Left lung (tissue), 10 donors: ENCODE results near the gene NCEH1. TPM values are rescaled to one million over a fixed set of nuclear protein-coding genes. Genes with fewer than 3 reads are reported as not detected.

ENCODE experiments used
- ATAC-seq: fragments of 200-7000 bp; cut with Tn5 transposase; one replicate; pipeline ENCODE4 v1.9.1; 2020; ENCODE audit warnings: moderate library complexity
- DNase-seq, 4 donors: peaks; one replicate each; pipeline ENCODE4 v3.0.0-alpha.2; 2013 to 2020
- H3K27ac ChIP-seq, 2 donors: fragments of 200-600 bp; sonication (generic) in 1 of 2; one replicate each; pipeline versions ENCODE4 v1.5.0 to v1.8.0; 2020 to 2021
- H3K27me3 ChIP-seq, 2 donors: fragments of 200-600 bp; sonication (generic) in 1 of 2; one replicate each; pipeline versions ENCODE4 v1.5.0 to v1.8.0; 2020 to 2021
- H3K36me3 ChIP-seq, 2 donors: fragments of 200-600 bp; sonication (generic) in 1 of 2; one replicate each; pipeline versions ENCODE4 v1.5.0 to v1.8.0; 2020 to 2021
- H3K4me1 ChIP-seq, 2 donors: fragments of 200-600 bp; one replicate each; pipeline ENCODE4 v1.8.0; 2021
- H3K4me3 ChIP-seq, 2 donors: fragments of 200-600 bp; sonication (generic) in 1 of 2; one replicate each; pipeline versions ENCODE4 v1.5.0 to v1.8.0; 2020 to 2021; ENCODE audit warnings: mild to moderate bottlenecking in 1 of 2
- H3K9me3 ChIP-seq, 2 donors: fragments of 200-600 bp; sonication (generic) in 1 of 2; one replicate each; pipeline versions ENCODE4 v1.5.0 to v1.8.0; 2020 to 2021
- intact Hi-C, 2 donors: fragments of 100-400 bp; cut with DNase I; formaldehyde crosslinking; loops; one replicate each; pipeline versions ENCODE4 v1.11.2 to v1.14.2; 2022
- polyA plus RNA-seq, 6 donors: library from polyadenylated mRNA; unstranded; fragments of 120-200 nt; gene quantifications; one replicate each; pipeline ENCODE4 v1.2.1, GENCODE V29; 2013; ENCODE audit not compliant: insufficient read length in 6 of 6
- total RNA-seq, 2 donors: library from RNA; stranded (reverse); fragmentation: NEBNext Ultra II Directional; extraction: Animal tissue kit (Norgen Biotek cat#: 25700); gene quantifications; one replicate each; pipeline ENCODE4 v1.2.1, GENCODE V29; 2021
- TF ChIP-seq, protein P1 (sequence below), 2 donors: fragments of 200-600 bp; sonication (generic) in 1 of 2; IDR thresholded peaks; one replicate each; pipeline versions ENCODE4 v1.5.0 to v1.8.0; 2021; ENCODE audit warnings: antibody characterized with exemption in 2 of 2
- donor health status: DM: no; HTN: yes; CAD: no.
- donor health status: DM: no; HTN: no; CAD: no.

Gene NCEH1
- total and polyA plus RNA-seq, 8 donors, result 2.8 to 66.6 (median 3.3) TPM

DNA sequence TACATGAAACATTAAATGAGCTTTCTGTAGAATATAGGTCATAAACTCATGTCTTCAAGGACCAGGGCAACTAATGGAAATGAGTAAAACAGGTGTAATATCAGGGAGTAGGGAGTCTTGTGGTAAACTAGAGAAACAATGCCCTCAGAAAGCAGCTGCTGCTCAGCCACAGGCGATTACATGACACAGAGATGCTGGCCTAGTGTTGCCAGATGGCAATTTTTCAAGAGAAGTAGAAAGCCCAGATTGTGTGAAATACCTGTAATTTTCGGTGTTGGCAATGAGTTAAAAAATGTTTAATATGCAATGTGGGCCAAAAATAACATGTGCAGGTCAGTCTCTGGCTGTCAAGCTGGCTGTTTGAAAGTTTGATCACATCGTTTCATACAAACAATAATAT lies 23.4 kb downstream of the NCEH1 start:
- intact Hi-C loops, result no loop called here
- H3K36me3 ChIP-seq, result no peaks in the 10 kb centered on the region
- no peaks in the 10 kb centered on the region for H3K9me3 ChIP-seq
- H3K27ac ChIP-seq, result no peak overlapping the region
- TF ChIP-seq, protein P1, sequence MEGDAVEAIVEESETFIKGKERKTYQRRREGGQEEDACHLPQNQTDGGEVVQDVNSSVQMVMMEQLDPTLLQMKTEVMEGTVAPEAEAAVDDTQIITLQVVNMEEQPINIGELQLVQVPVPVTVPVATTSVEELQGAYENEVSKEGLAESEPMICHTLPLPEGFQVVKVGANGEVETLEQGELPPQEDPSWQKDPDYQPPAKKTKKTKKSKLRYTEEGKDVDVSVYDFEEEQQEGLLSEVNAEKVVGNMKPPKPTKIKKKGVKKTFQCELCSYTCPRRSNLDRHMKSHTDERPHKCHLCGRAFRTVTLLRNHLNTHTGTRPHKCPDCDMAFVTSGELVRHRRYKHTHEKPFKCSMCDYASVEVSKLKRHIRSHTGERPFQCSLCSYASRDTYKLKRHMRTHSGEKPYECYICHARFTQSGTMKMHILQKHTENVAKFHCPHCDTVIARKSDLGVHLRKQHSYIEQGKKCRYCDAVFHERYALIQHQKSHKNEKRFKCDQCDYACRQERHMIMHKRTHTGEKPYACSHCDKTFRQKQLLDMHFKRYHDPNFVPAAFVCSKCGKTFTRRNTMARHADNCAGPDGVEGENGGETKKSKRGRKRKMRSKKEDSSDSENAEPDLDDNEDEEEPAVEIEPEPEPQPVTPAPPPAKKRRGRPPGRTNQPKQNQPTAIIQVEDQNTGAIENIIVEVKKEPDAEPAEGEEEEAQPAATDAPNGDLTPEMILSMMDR (IDR thresholded peaks at IDR 0.05), result no peak
- H3K4me1 ChIP-seq, result peaks cover 0 to 14% of the 10 kb centered on the region in 2 donors
- DNase-seq (no peak), ATAC-seq (no peak)
- no peaks in the 10 kb centered on the region for H3K27me3 ChIP-seq
- H3K4me3 ChIP-seq, result no peak overlapping the region

DNA sequence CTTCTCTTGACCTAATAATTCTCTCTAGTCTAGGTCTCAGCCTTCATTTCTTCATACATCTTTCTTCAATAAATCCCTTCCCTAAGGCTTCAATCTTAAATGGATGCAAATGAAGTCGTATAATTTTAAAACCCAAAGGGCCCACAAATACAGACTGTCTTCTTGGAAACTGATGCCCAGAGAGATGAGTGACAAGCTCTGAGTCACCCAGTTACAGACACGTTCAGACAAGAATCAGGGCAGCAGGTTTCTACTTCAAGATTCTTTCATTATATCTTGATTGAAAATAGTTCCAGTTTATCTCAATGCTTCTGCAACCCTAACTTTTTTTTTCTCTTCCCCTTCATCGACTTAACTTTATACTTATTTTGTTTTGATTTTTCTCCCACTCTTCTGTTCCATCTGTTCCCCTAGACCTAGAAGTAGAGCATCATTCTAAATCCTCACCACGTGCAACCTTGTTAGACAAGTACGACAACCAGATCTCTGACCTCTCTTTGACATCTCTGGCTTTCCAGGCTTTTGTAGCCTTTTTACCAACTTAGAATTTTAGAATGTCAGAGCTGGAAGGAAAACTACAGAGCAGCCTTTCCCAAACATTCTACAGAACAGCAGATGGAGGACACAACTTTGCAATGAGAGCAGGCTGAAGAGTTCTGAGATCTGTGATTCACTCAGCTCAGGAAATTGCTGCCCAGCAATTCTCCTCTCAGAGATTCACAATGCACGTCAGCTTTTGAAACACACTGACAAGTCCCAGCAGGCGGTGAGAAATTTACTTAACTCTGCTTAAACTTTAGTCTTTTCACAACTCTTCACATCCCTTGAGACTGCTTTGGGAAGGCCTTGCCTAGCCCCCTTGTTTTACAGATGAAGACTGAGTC lies 25.3 kb downstream of the NCEH1 start:
- Histone ChIP-seq H3K9me3 (no peaks in the 10 kb centered on the region), H3K27me3 (no peaks in the 10 kb centered on the region), H3K4me1 (no peaks in the 10 kb centered on the region), H3K27ac (no peak overlapping the region), H3K36me3 (no peaks in the 10 kb centered on the region), H3K4me3 (no peak overlapping the region)
- ATAC-seq, result no peak
- no peak for DNase-seq
- TF ChIP-seq, protein P1 (IDR thresholded peaks at IDR 0.05), result no peak
- intact Hi-C loops, result no loop called here

DNA sequence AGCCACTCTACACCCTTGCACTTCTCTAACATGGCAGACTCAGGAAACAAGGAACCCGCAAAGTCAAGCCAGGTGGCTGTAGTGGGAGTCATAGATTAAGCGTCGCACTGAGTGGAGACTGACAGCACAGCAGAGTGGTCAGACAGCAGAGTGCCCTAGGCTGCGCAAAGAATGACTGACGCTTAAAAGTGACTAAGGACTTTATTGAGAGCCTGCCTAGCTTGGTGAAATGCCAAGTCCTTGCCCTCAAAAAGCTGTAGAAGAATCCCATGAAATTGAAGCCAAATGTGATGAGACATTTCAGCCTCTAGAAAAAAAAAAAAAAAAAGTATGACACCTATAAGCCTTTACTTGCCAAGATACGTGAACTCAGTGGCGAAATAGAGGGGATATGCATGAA lies 30.2 kb downstream of the NCEH1 start:
- Histone ChIP-seq H3K9me3 (no peaks in the 10 kb centered on the region), H3K36me3 (no peaks in the 10 kb centered on the region), H3K4me3 (no peak overlapping the region), H3K4me1 (peaks cover 0 to 17% of the 10 kb centered on the region in 2 donors), H3K27ac (no peak overlapping the region), H3K27me3 (no peaks in the 10 kb centered on the region)
- no peak for DNase-seq
- TF ChIP-seq, protein P1 (IDR thresholded peaks at IDR 0.05), result no peak
- intact Hi-C loops, result no loop called here
- ATAC-seq, result peak; percentile 69

DNA sequence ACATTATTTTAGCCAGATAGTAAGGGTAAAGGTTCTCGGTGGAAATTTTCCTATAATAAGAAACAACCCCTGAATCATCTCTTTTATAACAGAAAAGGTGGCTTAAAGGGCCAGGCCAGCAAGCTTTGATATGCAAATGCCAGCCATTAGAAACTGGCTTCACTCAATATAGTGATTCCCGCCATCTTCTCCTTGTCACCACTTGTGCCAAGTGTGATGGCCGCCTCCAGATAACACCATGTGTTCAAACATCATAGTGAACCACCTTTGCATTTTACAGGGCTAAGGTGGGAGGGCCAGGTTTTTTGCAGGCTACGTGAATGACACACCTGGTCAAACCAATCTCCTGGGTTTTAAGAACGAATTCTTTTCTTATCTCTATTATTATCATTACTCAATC lies 31.3 kb downstream of the NCEH1 start:
- Histone ChIP-seq H3K27me3 (no peaks in the 10 kb centered on the region), H3K4me1 (peaks cover 0 to 28% of the 10 kb centered on the region in 2 donors), H3K27ac (no peak overlapping the region), H3K36me3 (no peaks in the 10 kb centered on the region), H3K4me3 (no peak overlapping the region), H3K9me3 (no peaks in the 10 kb centered on the region)
- DNase-seq (no peak), ATAC-seq (no peak)
- TF ChIP-seq, protein P1 (IDR thresholded peaks at IDR 0.05), result no peak
- intact Hi-C loops, result no loop called here

DNA sequence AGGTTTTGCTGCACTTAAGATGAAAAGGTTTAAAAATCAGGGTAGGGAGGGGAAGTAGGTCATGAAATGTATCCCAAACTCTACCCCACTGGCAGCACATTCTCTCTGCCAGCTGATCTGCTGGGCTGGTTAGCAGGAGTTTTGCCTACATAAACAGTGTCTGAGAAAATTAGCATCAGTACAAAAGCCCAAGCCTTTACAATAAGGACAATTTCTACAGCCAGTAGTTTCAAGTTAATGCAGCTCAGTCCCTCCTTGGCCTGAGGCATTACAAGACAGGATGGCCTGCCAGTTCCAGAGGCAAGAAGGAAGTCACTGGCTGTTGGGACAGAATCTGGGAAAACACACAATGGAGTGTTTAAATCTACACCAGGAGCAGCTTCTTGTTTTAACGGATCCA lies 32.8 kb downstream of the NCEH1 start:
- DNase-seq, result no peak
- no peak overlapping the region for H3K27ac ChIP-seq
- intact Hi-C loops, result no loop called here
- H3K4me3 ChIP-seq, result no peak overlapping the region
- H3K9me3 ChIP-seq, result no peaks in the 10 kb centered on the region
- TF ChIP-seq, protein P1 (IDR thresholded peaks at IDR 0.05), result no peak
- H3K27me3 ChIP-seq, result no peaks in the 10 kb centered on the region
- ATAC-seq, result no peak
- H3K36me3 ChIP-seq, result no peaks in the 10 kb centered on the region
- H3K4me1 ChIP-seq, result peaks cover 0 to 40% of the 10 kb centered on the region in 2 donors
